Astrocyte (in vitro differentiated cells and primary cell): ENCODE results near the gene SDK1. TPM values are rescaled to one million over a fixed set of nuclear protein-coding genes. Genes with fewer than 3 reads are reported as not detected.
A peak's percentile ranks its signal among the peaks of the same experiment; 100 is the strongest.

Source experiments
- DNase-seq: peaks from one replicate; pipeline ENCODE4 v3.0.0-alpha.2; 2010; ENCODE audit warnings: low read depth
- FAIRE-seq: peaks from 2 replicates; lab custom pipeline; 2011; peaks lifted over from hg19 to GRCh38; lab: Jason Lieb, UNC
- H2AFZ ChIP-seq: 2 replicates; pipeline ENCODE4 v1.6.0; 2012; ENCODE audit warnings: low read depth, low read length, inconsistent platforms
- H3K27ac ChIP-seq: 2 replicates; pipeline ENCODE4 v1.5.1; 2011; ENCODE audit warnings: low read depth, low read length, inconsistent platforms
- H3K27me3 ChIP-seq: 2 replicates; pipeline ENCODE4 v1.6.0; 2011; ENCODE audit warnings: low read length, inconsistent platforms; ENCODE audit not compliant: insufficient read depth
- H3K36me3 ChIP-seq: 2 replicates; pipeline ENCODE4 v1.5.1; 2011; ENCODE audit warnings: low read length, inconsistent platforms; ENCODE audit not compliant: insufficient read depth
- H3K4me1 ChIP-seq: 2 replicates; pipeline ENCODE4 v1.5.1; 2011; ENCODE audit warnings: low read length, inconsistent platforms; ENCODE audit not compliant: insufficient read depth
- H3K4me2 ChIP-seq: 2 replicates; pipeline ENCODE4 v1.6.0; 2012; ENCODE audit warnings: low read length, inconsistent platforms
- H3K4me3 ChIP-seq: 2 replicates; pipeline ENCODE4 v1.5.1; 2011; ENCODE audit warnings: low read depth, mild to moderate bottlenecking, low read length, inconsistent platforms; ENCODE audit not compliant: insufficient read depth
- H3K79me2 ChIP-seq: 2 replicates; pipeline ENCODE4 v1.6.0; 2012; ENCODE audit warnings: mild to moderate bottlenecking, low read length, inconsistent platforms; ENCODE audit not compliant: insufficient read depth
- H3K9ac ChIP-seq: 2 replicates; pipeline ENCODE4 v1.6.0; 2012; ENCODE audit warnings: mild to moderate bottlenecking, low read length, inconsistent platforms
- H3K9me3 ChIP-seq: 2 replicates; pipeline ENCODE4 v1.5.1; 2012; ENCODE audit warnings: low read depth, mild to moderate bottlenecking, low read length, inconsistent platforms; ENCODE audit not compliant: insufficient read depth
- H4K20me1 ChIP-seq: 2 replicates; pipeline ENCODE4 v1.6.0; 2012; ENCODE audit warnings: low read length, inconsistent platforms; ENCODE audit not compliant: insufficient read depth
- H3K27ac Mint-ChIP-seq: one replicate; pipeline ENCODE4 v1.8.0; 2021; ENCODE audit warnings: mild to moderate bottlenecking, mixed read lengths; ENCODE audit not compliant: unreplicated experiment
- H3K27me3 Mint-ChIP-seq: one replicate; pipeline ENCODE4 v1.8.0; 2021; ENCODE audit warnings: low read depth, mixed read lengths; ENCODE audit not compliant: unreplicated experiment
- H3K36me3 Mint-ChIP-seq: one replicate; pipeline ENCODE4 v1.8.0; 2021; ENCODE audit warnings: low read depth, mixed read lengths; ENCODE audit not compliant: unreplicated experiment
- H3K4me1 Mint-ChIP-seq: one replicate; pipeline ENCODE4 v1.8.0; 2021; ENCODE audit warnings: low read depth, mixed read lengths; ENCODE audit not compliant: unreplicated experiment
- H3K4me3 Mint-ChIP-seq: one replicate; pipeline ENCODE4 v1.8.0; 2021; ENCODE audit warnings: mild to moderate bottlenecking, moderate library complexity, mixed read lengths; ENCODE audit not compliant: unreplicated experiment
- H3K9me3 Mint-ChIP-seq: one replicate; pipeline ENCODE4 v1.8.0; 2021; ENCODE audit warnings: mild to moderate bottlenecking, mixed read lengths; ENCODE audit not compliant: unreplicated experiment
- EZH2 ChIP-seq: IDR thresholded peaks from 2 replicates; pipeline ENCODE4 v1.6.1; 2012; ENCODE audit warnings: mild to moderate bottlenecking, low read length, inconsistent platforms; ENCODE audit not compliant: insufficient read depth
- total RNA-seq: library from RNA; stranded (reverse); gene quantifications from 2 replicates; pipeline ENCODE4 v1.2.1, GENCODE V29; 2021
- TF ChIP-seq, protein P1 (sequence below): IDR thresholded peaks from 2 replicates; pipeline ENCODE4 v1.5.1; 2011; ENCODE audit warnings: low read depth, mild to moderate bottlenecking, inconsistent platforms, low read length, moderate library complexity; ENCODE audit not compliant: insufficient read depth

The SDK1 gene
- total RNA-seq, 1 donor from 2014 or later = 4.2 TPM

DNA sequence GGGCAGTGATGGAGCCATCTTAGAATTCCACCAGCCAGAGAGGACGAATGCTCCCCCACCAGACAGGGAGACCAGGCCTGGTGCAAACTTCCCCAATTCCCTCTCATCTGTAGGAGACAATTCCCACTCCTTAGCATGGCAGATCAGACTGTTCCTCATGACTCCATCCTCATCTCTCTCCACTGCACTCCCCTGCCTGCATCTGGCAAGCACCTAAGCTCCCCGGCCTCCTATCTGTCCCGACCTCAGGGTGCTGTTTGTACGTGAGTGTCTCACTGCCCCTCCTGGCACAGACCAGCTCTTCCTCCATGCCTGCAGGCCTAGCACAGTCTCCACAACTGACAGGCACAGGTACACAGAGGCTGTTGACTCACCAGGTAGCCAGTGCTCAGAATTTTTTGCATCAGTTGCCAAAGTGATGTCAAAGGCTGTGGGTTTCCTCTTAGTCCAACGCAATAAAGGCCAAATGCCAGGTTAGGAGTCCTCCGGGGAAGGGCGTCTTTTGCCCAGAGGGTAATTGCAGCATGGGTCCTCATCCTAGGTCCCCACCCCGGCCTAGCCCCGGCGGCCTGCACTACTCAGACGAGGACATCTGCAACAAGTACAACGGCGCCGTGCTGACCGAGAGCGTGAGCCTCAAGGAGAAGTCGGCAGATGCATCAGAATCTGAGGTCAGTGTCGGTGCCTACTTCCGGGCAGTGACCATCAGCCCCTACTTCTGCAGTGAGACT, 944.2 kb downstream of the SDK1 start:
- FAIRE-seq = no peak
- H3K9me3 Mint-ChIP-seq = peaks cover 21% of the 10 kb centered on the region
- no peak overlapping the region for H3K4me3 Mint-ChIP-seq
- H3K9me3 ChIP-seq = peaks cover 2% of the 10 kb centered on the region
- H3K27me3 ChIP-seq = no peaks in the 10 kb centered on the region
- H3K27ac ChIP-seq = no peak overlapping the region
- TF ChIP-seq EZH2 = no peak
- TF ChIP-seq, protein P1, sequence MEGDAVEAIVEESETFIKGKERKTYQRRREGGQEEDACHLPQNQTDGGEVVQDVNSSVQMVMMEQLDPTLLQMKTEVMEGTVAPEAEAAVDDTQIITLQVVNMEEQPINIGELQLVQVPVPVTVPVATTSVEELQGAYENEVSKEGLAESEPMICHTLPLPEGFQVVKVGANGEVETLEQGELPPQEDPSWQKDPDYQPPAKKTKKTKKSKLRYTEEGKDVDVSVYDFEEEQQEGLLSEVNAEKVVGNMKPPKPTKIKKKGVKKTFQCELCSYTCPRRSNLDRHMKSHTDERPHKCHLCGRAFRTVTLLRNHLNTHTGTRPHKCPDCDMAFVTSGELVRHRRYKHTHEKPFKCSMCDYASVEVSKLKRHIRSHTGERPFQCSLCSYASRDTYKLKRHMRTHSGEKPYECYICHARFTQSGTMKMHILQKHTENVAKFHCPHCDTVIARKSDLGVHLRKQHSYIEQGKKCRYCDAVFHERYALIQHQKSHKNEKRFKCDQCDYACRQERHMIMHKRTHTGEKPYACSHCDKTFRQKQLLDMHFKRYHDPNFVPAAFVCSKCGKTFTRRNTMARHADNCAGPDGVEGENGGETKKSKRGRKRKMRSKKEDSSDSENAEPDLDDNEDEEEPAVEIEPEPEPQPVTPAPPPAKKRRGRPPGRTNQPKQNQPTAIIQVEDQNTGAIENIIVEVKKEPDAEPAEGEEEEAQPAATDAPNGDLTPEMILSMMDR = no peak
- no peak overlapping the region for H3K9ac ChIP-seq
- peaks cover 6% of the 10 kb centered on the region for H3K27me3 Mint-ChIP-seq
- H3K4me1 ChIP-seq = no peaks in the 10 kb centered on the region
- H2AFZ ChIP-seq = no peak overlapping the region
- H3K27ac Mint-ChIP-seq = peak overlapping the region; percentile 58
- no peak for DNase-seq
- no peaks in the 10 kb centered on the region for H3K36me3 ChIP-seq
- H3K79me2 ChIP-seq = no peaks in the 10 kb centered on the region
- H3K36me3 Mint-ChIP-seq = peaks cover 8% of the 10 kb centered on the region
- no peaks in the 10 kb centered on the region for H4K20me1 ChIP-seq
- no peak overlapping the region for H3K4me2 ChIP-seq
- no peak overlapping the region for H3K4me3 ChIP-seq
- H3K4me1 Mint-ChIP-seq = peaks cover 11% of the 10 kb centered on the region

DNA sequence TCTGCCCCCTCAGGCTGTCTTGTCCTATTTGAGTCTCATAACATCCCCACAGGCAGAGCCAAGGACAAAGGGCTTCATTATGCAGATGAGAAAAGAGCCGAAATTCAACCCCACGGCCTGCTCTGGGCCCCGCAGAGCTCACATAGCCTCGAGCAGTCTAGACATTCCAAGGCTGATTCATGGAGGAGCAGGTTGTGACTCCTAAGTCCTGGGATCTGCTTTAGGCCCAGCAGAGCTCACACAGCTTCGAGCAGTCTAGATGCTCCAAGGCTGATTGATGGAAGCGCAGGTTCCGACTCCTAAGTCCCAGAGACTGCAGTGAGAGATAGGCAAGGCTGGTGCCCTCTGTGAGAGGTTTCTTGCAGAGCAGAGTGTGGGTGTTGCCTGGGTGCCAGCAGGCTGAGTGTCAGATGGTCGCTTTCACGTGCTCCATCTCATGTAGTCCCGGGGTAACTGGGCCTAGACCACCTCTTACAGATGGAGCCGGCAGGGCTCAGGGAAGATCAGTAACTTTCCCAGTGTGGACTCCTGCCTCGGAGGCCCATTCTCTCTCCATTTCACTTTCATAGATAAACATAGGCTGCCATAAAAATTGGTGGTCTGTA, 944.9 kb downstream of the SDK1 start:
- peaks cover 6% of the 10 kb centered on the region for H3K4me1 Mint-ChIP-seq
- peaks cover 2% of the 10 kb centered on the region for H3K9me3 ChIP-seq
- no peaks in the 10 kb centered on the region for H4K20me1 ChIP-seq
- no peak for TF ChIP-seq EZH2
- TF ChIP-seq, protein P1 = no peak
- H2AFZ ChIP-seq = no peak overlapping the region
- H3K27ac ChIP-seq = no peak overlapping the region
- no peak overlapping the region for H3K4me3 ChIP-seq
- no peaks in the 10 kb centered on the region for H3K27me3 ChIP-seq
- no peaks in the 10 kb centered on the region for H3K36me3 ChIP-seq
- no peaks in the 10 kb centered on the region for H3K79me2 ChIP-seq
- no peak overlapping the region for H3K4me2 ChIP-seq
- H3K9ac ChIP-seq = no peak overlapping the region
- H3K4me3 Mint-ChIP-seq = no peak overlapping the region
- H3K9me3 Mint-ChIP-seq = peaks cover 21% of the 10 kb centered on the region
- no peaks in the 10 kb centered on the region for H3K4me1 ChIP-seq
- H3K27ac Mint-ChIP-seq = peak overlapping the region; percentile 58
- peaks cover 8% of the 10 kb centered on the region for H3K36me3 Mint-ChIP-seq
- peaks cover 6% of the 10 kb centered on the region for H3K27me3 Mint-ChIP-seq
- DNase-seq (no peak), FAIRE-seq (no peak)

DNA sequence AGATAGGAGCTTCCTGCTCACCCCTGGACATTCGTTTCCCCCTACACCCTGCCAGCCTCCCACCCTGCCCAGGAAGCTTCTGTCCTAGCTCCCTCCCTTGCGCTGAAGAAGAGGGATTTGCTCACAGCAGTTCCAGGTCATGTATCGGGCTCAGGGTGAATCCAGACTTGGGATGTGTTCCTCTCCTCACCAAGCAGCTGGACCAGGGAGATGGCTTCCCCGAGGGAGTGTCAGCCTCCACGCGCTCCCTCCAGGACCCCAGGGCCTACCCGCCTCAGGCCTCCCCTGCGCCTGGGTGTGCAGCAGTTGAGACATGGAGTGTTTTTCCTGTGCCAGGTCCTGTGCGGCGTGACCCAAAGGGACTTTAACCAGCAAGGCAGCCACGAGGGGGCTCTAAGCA, 945.5 kb downstream of the SDK1 start:
- FAIRE-seq = no peak

More for the DNA sequence above, 945.5 kb downstream of the SDK1 start:
- no peak for TF ChIP-seq EZH2
- TF ChIP-seq, protein P1 = no peak
- no peak overlapping the region for H3K4me3 ChIP-seq
- H3K27me3 ChIP-seq = no peaks in the 10 kb centered on the region
- Mint-ChIP-seq H3K27me3 (peaks cover 6% of the 10 kb centered on the region), H3K4me3 (no peak overlapping the region), H3K4me1 (peaks cover 6% of the 10 kb centered on the region), H3K9me3 (peaks cover 21% of the 10 kb centered on the region), H3K27ac (no peak overlapping the region), H3K36me3 (peaks cover 8% of the 10 kb centered on the region)
- peaks cover 2% of the 10 kb centered on the region for H3K9me3 ChIP-seq
- H3K79me2 ChIP-seq = no peaks in the 10 kb centered on the region
- no peak overlapping the region for H3K27ac ChIP-seq
- H3K9ac ChIP-seq = no peak overlapping the region
- no peak for DNase-seq
- no peaks in the 10 kb centered on the region for H3K36me3 ChIP-seq
- no peak overlapping the region for H3K4me2 ChIP-seq
- H4K20me1 ChIP-seq = no peaks in the 10 kb centered on the region
- H3K4me1 ChIP-seq = no peaks in the 10 kb centered on the region
- H2AFZ ChIP-seq = no peak overlapping the region
